Measurements from ENCODE around the gene PALLD. TPM values are rescaled to one million over a fixed set of nuclear protein-coding genes. Genes with fewer than 3 reads are reported as not detected.

The PALLD gene
- total RNA-seq, 1 experiment from 2014 or later = 23.7 TPM

- Mint-ChIP-seq H3K36me3 (no peaks in the 10 kb centered on the region), H3K9me3 (peaks cover 6% of the 10 kb centered on the region), H3K27me3 (ENCODE audit: low read depth) (no peaks in the 10 kb centered on the region), H3K4me3 (no peak overlapping the region), H3K27ac (no peak overlapping the region), H3K4me1 (peaks cover 39% of the 10 kb centered on the region)
- TF ChIP-seq STAT6 (CRISPR knock-in tag; conservative IDR thresholded peaks at IDR 0.05; ENCODE audit: low read depth) (no peak), NFE2L1 (CRISPR knock-in tag; IDR thresholded peaks at IDR 0.05) (no peak), ZBTB21 (CRISPR knock-in tag; IDR thresholded peaks at IDR 0.05; ENCODE audit: borderline replicate concordance) (no peak), NR3C1 (CRISPR knock-in tag; conservative IDR thresholded peaks at IDR 0.05; ENCODE audit: low read depth) (no peak), PRDM15 (CRISPR knock-in tag; IDR thresholded peaks at IDR 0.05) (no peak), CTCF (IDR thresholded peaks at IDR 0.05) (no peak), MYBL2 (CRISPR knock-in tag; IDR thresholded peaks at IDR 0.05) (no peak), ESRRA (CRISPR knock-in tag; IDR thresholded peaks at IDR 0.05; ENCODE audit: borderline replicate concordance) (no peak), MAX (CRISPR knock-in tag; IDR thresholded peaks at IDR 0.05) (no peak), HMGA2 (CRISPR knock-in tag; IDR thresholded peaks at IDR 0.05) (no peak), IRF2 (CRISPR knock-in tag; IDR thresholded peaks at IDR 0.05; ENCODE audit: borderline replicate concordance, low read depth) (no peak), E2F1 (CRISPR knock-in tag; IDR thresholded peaks at IDR 0.05) (no peak), ARID4B (CRISPR knock-in tag; IDR thresholded peaks at IDR 0.05; ENCODE audit: borderline replicate concordance) (no peak), ZNF532 (CRISPR knock-in tag; IDR thresholded peaks at IDR 0.05; ENCODE audit: borderline replicate concordance) (no peak), ZNF219 (CRISPR knock-in tag; IDR thresholded peaks at IDR 0.05; ENCODE audit: borderline replicate concordance) (no peak)
- ATAC-seq (no peak), DNase-seq (ENCODE audit: low spot score) (no peak)
- ChIA-PET CTCF (interaction anchor here (0.7 to 0.8 kb wide), 2 partner anchors 309 to 331 kb away, joined by 3 read pairs; no protein-coding TSS in a partner anchor), POLR2A (no interaction called here)
Observed at GRCh38 chr4:168612450-168613135, 115.7 kb downstream of the PALLD start.

Data from WTC11 (cell line).